H1 (cell line): ENCODE results near the gene GMEB2. TPM values are rescaled to one million over a fixed set of nuclear protein-coding genes. Genes with fewer than 3 reads are reported as not detected.

Source experiments
- CTCF ChIA-PET: fragments of 300-600 bp; sonication (Branson Sonifier 250); formaldehyde crosslinking; loops from one replicate; lab custom pipeline; 2021; ENCODE audit not compliant: partially characterized antibody; lab: Charles Lee
- POLR2A ChIA-PET: fragments of 300-600 bp; sonication (Branson Sonifier 250); formaldehyde crosslinking; loops from one replicate; lab custom pipeline; 2021; ENCODE audit warnings: inconsistent platforms; ENCODE audit not compliant: partially characterized antibody; lab: Charles Lee
- DNase-seq, 2 experiments: peaks; one replicate each; pipeline versions ENCODE4 v3.0.0 to v3.0.0-alpha.2; 2010 to 2022; ENCODE audit warnings: low spot score in 2 of 2, low read depth in 1 of 2, mixed read lengths in 1 of 2
- FAIRE-seq: peaks from 2 replicates; lab custom pipeline; 2011; peaks lifted over from hg19 to GRCh38; lab: Jason Lieb, UNC
- H2AFZ ChIP-seq: 2 replicates; pipeline ENCODE4 v1.8.1; 2012; ENCODE audit warnings: low read length, inconsistent platforms
- H2AK5ac ChIP-seq: 2 replicates; pipeline ENCODE4 v1.6.1; 2013; ENCODE audit warnings: low read depth, low read length
- H2BK120ac ChIP-seq: replicated peaks from 2 replicates; pipeline ENCODE3; 2013; ENCODE audit warnings: low read depth, low read length, inconsistent platforms
- H2BK12ac ChIP-seq: 2 replicates; pipeline ENCODE4 v1.6.1; 2013; ENCODE audit warnings: low read depth, low read length
- H2BK15ac ChIP-seq: 2 replicates; pipeline ENCODE4 v1.6.1; 2013; ENCODE audit warnings: low read length
- H2BK20ac ChIP-seq: 2 replicates; pipeline ENCODE4 v1.6.1; 2013; ENCODE audit warnings: low read length
- H2BK5ac ChIP-seq: 2 replicates; pipeline ENCODE4 v1.6.1; 2013; ENCODE audit warnings: low read depth, low read length
- H3K14ac ChIP-seq: 2 replicates; pipeline ENCODE4 v1.6.1; 2013; ENCODE audit warnings: inconsistent platforms; ENCODE audit not compliant: insufficient read length
- H3K18ac ChIP-seq: 2 replicates; pipeline ENCODE4 v1.6.1; 2013; ENCODE audit warnings: low read length; ENCODE audit errors: extremely low read depth
- H3K23ac ChIP-seq: 2 replicates; pipeline ENCODE4 v1.6.1; 2013; ENCODE audit warnings: inconsistent platforms; ENCODE audit not compliant: insufficient read length
- H3K23me2 ChIP-seq: 2 replicates; pipeline ENCODE4 v1.6.1; 2013; ENCODE audit warnings: low read depth, low read length
- H3K27ac ChIP-seq: 2 replicates; pipeline ENCODE4 v1.6.1; 2011; ENCODE audit warnings: low read depth, low read length, inconsistent platforms
- H3K27me3 ChIP-seq, 4 experiments: replicated peaks in 1 of 4; 1 replicate in 1 of 4; 2 replicates in 3 of 4; pipeline versions ENCODE4 v1.6.1 to v1.8.1; 2011 to 2013; ENCODE audit warnings: low read length in 3 of 4, mild to moderate bottlenecking in 3 of 4, inconsistent platforms in 2 of 4, mixed read lengths in 2 of 4, moderate library complexity in 1 of 4; ENCODE audit not compliant: control insufficient read depth in 3 of 4, insufficient read depth in 3 of 4; ENCODE audit errors: extremely low read depth in 1 of 4
- H3K36me3 ChIP-seq, 4 experiments: 2 replicates each; pipeline versions ENCODE4 v1.6.1 to v1.8.1; 2011 to 2013; ENCODE audit warnings: mild to moderate bottlenecking in 4 of 4, low read length in 3 of 4, moderate library complexity in 2 of 4, control low read depth in 1 of 4, inconsistent platforms in 1 of 4; ENCODE audit not compliant: insufficient read depth in 4 of 4, control insufficient read depth in 2 of 4
- H3K4ac ChIP-seq: replicated peaks from 2 replicates; pipeline ENCODE3; 2013; ENCODE audit warnings: low read length, low read depth, mixed read lengths, inconsistent platforms; ENCODE audit not compliant: insufficient read length
- H3K4me1 ChIP-seq, 4 experiments: replicated peaks in 1 of 4; 1 replicate in 1 of 4; 2 replicates in 3 of 4; pipeline versions ENCODE4 v1.6.1 to v1.8.1; 2011 to 2013; ENCODE audit warnings: low read length in 3 of 4, inconsistent platforms in 2 of 4, mixed read lengths in 1 of 4; ENCODE audit not compliant: insufficient read depth in 4 of 4, control insufficient read depth in 3 of 4
- H3K4me2 ChIP-seq, 2 experiments: 2 replicates each; pipeline versions ENCODE4 v1.6.1 to v1.8.1; 2011 to 2013; ENCODE audit warnings: low read depth in 2 of 2, low read length in 2 of 2, control low read depth in 1 of 2, inconsistent platforms in 1 of 2, mild to moderate bottlenecking in 1 of 2; ENCODE audit not compliant: insufficient read depth in 1 of 2
- H3K4me3 ChIP-seq, 4 experiments: fragments of 200-600, 300-600 bp in 1 of 4; sonication (generic), shearing (Covaris generic), sonication (Bioruptor Twin) in 1 of 4; 2 replicates each; pipeline versions ENCODE4 v1.5.1 to v1.8.1; 2011 to 2016; ENCODE audit warnings: low read length in 4 of 4, low read depth in 3 of 4, control low read depth in 2 of 4, inconsistent platforms in 2 of 4, mild to moderate bottlenecking in 2 of 4, mixed read lengths in 1 of 4, moderate library complexity in 1 of 4; ENCODE audit not compliant: insufficient read depth in 2 of 4; ENCODE audit errors: extremely low read depth in 1 of 4
- H3K56ac ChIP-seq: replicated peaks from 2 replicates; pipeline ENCODE3; 2013; ENCODE audit warnings: low read depth, mild to moderate bottlenecking, mixed read lengths, low read length, inconsistent platforms; ENCODE audit not compliant: insufficient read length
- H3K79me1 ChIP-seq: 2 replicates; pipeline ENCODE4 v1.6.1; 2013; ENCODE audit warnings: low read depth, low read length, control low read depth
- H3K79me2 ChIP-seq, 2 experiments: 2 replicates each; pipeline versions ENCODE4 v1.6.1 to v1.8.1; 2012 to 2013; ENCODE audit warnings: low read length in 2 of 2, mild to moderate bottlenecking in 2 of 2, inconsistent platforms in 1 of 2; ENCODE audit not compliant: insufficient read depth in 2 of 2, control insufficient read depth in 1 of 2
- H3K9ac ChIP-seq, 4 experiments: replicated peaks in 1 of 4; 1 replicate in 1 of 4; 2 replicates in 3 of 4; pipeline versions ENCODE4 v1.6.1 to v1.8.1; 2011 to 2013; ENCODE audit warnings: low read depth in 3 of 4, low read length in 3 of 4, control low read depth in 2 of 4, mild to moderate bottlenecking in 2 of 4, moderate library complexity in 2 of 4, inconsistent platforms in 1 of 4; ENCODE audit errors: extremely low read depth in 1 of 4
- H3K9me3 ChIP-seq, 2 experiments: 2 replicates each; pipeline versions ENCODE4 v1.6.1 to v1.8.1; 2012 to 2013; ENCODE audit warnings: mild to moderate bottlenecking in 2 of 2, moderate library complexity in 2 of 2, control low read depth in 1 of 2, inconsistent platforms in 1 of 2, low read depth in 1 of 2, low read length in 1 of 2, mixed read lengths in 1 of 2; ENCODE audit not compliant: insufficient read depth in 2 of 2
- H4K20me1 ChIP-seq, 2 experiments: replicated peaks in 1 of 2; 2 replicates each; pipeline versions ENCODE3 to v1.8.1; 2011 to 2013; ENCODE audit warnings: inconsistent platforms in 2 of 2, low read length in 2 of 2, mild to moderate bottlenecking in 1 of 2; ENCODE audit not compliant: insufficient read depth in 2 of 2, control insufficient read depth in 1 of 2
- H4K5ac ChIP-seq: 2 replicates; pipeline ENCODE4 v1.6.1; 2013; ENCODE audit warnings: low read length, low read depth, mixed read lengths, inconsistent platforms; ENCODE audit not compliant: insufficient read length
- H4K8ac ChIP-seq: 2 replicates; pipeline ENCODE4 v1.8.0; 2013; ENCODE audit warnings: mild to moderate bottlenecking, moderate library complexity, low read length, inconsistent platforms; ENCODE audit not compliant: insufficient read depth; ENCODE audit errors: extremely low read depth
- H4K91ac ChIP-seq: replicated peaks from 2 replicates; pipeline ENCODE3; 2013; ENCODE audit warnings: low read length, mixed read lengths, inconsistent platforms; ENCODE audit not compliant: insufficient read length
- CBX5 ChIP-seq: fragments of 300-800, 300-1000 bp; sonication (generic); IDR thresholded peaks from 2 replicates; pipeline ENCODE4 v1.7.1; 2016; ENCODE audit warnings: antibody characterized with exemption, low read length, low read depth
- CREB1 ChIP-seq: IDR thresholded peaks from 2 replicates; pipeline ENCODE4 v1.6.1; 2012; ENCODE audit warnings: inconsistent platforms
- EGR1 ChIP-seq: IDR thresholded peaks from 2 replicates; pipeline ENCODE4 v1.6.1; 2011; ENCODE audit warnings: low read depth, low read length, borderline replicate concordance
- KDM5A ChIP-seq: fragments of 200-600 bp; IDR thresholded peaks from 2 replicates; pipeline ENCODE4 v1.7.1; 2012; ENCODE audit warnings: mild to moderate bottlenecking, low read length, inconsistent platforms, mixed read lengths
- NANOG ChIP-seq: IDR thresholded peaks from 2 replicates; pipeline ENCODE4 v1.6.1; 2011; ENCODE audit warnings: low read length, low read depth, mild to moderate bottlenecking, inconsistent platforms; ENCODE audit not compliant: insufficient read depth, poor library complexity, severe bottlenecking
- RAD21 ChIP-seq, 2 experiments: IDR thresholded peaks in 1 of 2; conservative IDR thresholded peaks in 1 of 2; 2 replicates each; pipeline ENCODE4 v1.6.1; 2011; ENCODE audit warnings: low read depth in 2 of 2, low read length in 2 of 2, improper control_type of control experiment in 1 of 2, inconsistent platforms in 1 of 2, mild to moderate bottlenecking in 1 of 2, moderate library complexity in 1 of 2
- TEAD4 ChIP-seq: IDR thresholded peaks from 2 replicates; pipeline ENCODE4 v1.6.1; 2012; ENCODE audit warnings: low read depth, low read length, inconsistent platforms, mixed read lengths
- USF2 ChIP-seq: IDR thresholded peaks from 2 replicates; pipeline ENCODE4 v1.6.1; 2011; ENCODE audit warnings: low read length, improper control_type of control experiment
- WGBS, 2 experiments: shearing (Covaris generic) in 1 of 2; methylation state at CpG; one replicate each; pipeline versions ENCODE4 v1.1.6 to v1.1.7; 2013 to 2015; ENCODE audit warnings: low lambda C conversion rate in 2 of 2, mixed read lengths in 2 of 2, inconsistent platforms in 1 of 2, low coverage in 1 of 2, missing lambda C conversion rate in 1 of 2; ENCODE audit not compliant: insufficient replicate concordance in 2 of 2, insufficient coverage in 1 of 2, insufficient read length in 1 of 2; ENCODE audit errors: extremely low coverage in 1 of 2, missing lambda C conversion rate in 1 of 2; 5-methylcytosine and 5-hydroxymethylcytosine counted together
- polyA plus RNA-seq, 7 experiments: library from polyadenylated mRNA; depleted of rRNA in 3 of 7; stranded (reverse) in 5 of 7; unstranded in 2 of 7; fragments of >200 nt in 5 of 7; fragments of 200-250 nt in 2 of 7; gene quantifications; 1 replicate in 5 of 7; 2 replicates in 1 of 7; 4 replicates in 1 of 7; pipeline versions ENCODE4 v1.2.1 to v1.2.3, GENCODE V29; 2011 to 2013; ENCODE audit warnings: missing spikeins in 2 of 7, mixed read lengths in 2 of 7
- total RNA-seq: library from RNA; stranded (reverse); fragmentation: NEBNext Ultra II Directional; extraction: Animal tissue kit (Norgen Biotek cat#: 25700); gene quantifications from 2 replicates; pipeline ENCODE4 v1.2.1, GENCODE V29; 2021
- TF ChIP-seq, protein P1 (sequence below): IDR thresholded peaks from 2 replicates; pipeline ENCODE4 v1.6.1; 2012; ENCODE audit warnings: inconsistent platforms
- TF ChIP-seq, protein P2 (sequence below): IDR thresholded peaks from 2 replicates; pipeline ENCODE4 v1.6.1; 2012; ENCODE audit warnings: inconsistent platforms

Gene GMEB2
- total and polyA plus RNA-seq, 2 of the 8 experiments (the other 6 are each of a cell fraction or from before 2014, with no cell fraction given), result 12.9 to 14.2 TPM

GRCh38 chr20:63566395-63567135 is 60.3 kb downstream of the GMEB2 start:
- 92% methylated on average over 42 of the region's 46 CpGs; no CpG with 5 or more reads in 1 of the 2 experiments for WGBS, 2 experiments
- H3K79me2 ChIP-seq, result no peaks in the 10 kb centered on the region
- TF ChIP-seq CBX5 (no peak), NANOG (no peak), CREB1 (no peak), KDM5A (no peak), RAD21 (IDR thresholded peaks at IDR 0.05 in 1 of 2, conservative IDR thresholded peaks at IDR 0.05 in 1 of 2; ENCODE audit: low read depth in 2 of 2, low read length in 2 of 2) (no peak), EGR1 (no peak), TEAD4 (no peak), USF2 (no peak)
- TF ChIP-seq, protein P1, sequence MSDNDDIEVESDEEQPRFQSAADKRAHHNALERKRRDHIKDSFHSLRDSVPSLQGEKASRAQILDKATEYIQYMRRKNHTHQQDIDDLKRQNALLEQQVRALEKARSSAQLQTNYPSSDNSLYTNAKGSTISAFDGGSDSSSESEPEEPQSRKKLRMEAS, result no peak
- TF ChIP-seq, protein P2, sequence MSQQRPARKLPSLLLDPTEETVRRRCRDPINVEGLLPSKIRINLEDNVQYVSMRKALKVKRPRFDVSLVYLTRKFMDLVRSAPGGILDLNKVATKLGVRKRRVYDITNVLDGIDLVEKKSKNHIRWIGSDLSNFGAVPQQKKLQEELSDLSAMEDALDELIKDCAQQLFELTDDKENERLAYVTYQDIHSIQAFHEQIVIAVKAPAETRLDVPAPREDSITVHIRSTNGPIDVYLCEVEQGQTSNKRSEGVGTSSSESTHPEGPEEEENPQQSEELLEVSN, result no peak

More at GRCh38 chr20:63566395-63567135, 60.3 kb downstream of the GMEB2 start:
- no peak overlapping the region for H2AFZ ChIP-seq
- H3K4me1 ChIP-seq, result no peaks in the 10 kb centered on the region
- no peak overlapping the region for H3K56ac ChIP-seq
- H4K8ac ChIP-seq, result no peak overlapping the region
- no peak overlapping the region for H4K91ac ChIP-seq
- no peak overlapping the region for H3K4me3 ChIP-seq
- no peak overlapping the region for H2BK120ac ChIP-seq
- no peak overlapping the region for H3K18ac ChIP-seq
- no peak overlapping the region for H2AK5ac ChIP-seq
- H3K23ac ChIP-seq, result no peak overlapping the region
- H3K4me2 ChIP-seq, result no peak overlapping the region
- no peaks in the 10 kb centered on the region for H3K79me1 ChIP-seq
- no peaks in the 10 kb centered on the region for H3K9me3 ChIP-seq
- H2BK20ac ChIP-seq, result no peak overlapping the region
- ChIA-PET CTCF (interaction anchor here (0.6 to 1.5 kb wide), 4 partner anchors 9 to 136 kb away, joined by 3 to 4 read pairs (median 3); no protein-coding TSS in a partner anchor), POLR2A (interaction anchor here (1.0 to 3.4 kb wide), 5 partner anchors 8 to 45 kb away, joined by 3 to 12 read pairs (median 4); partner anchors contain the start of gene HELZ2)
- H3K23me2 ChIP-seq, result no peaks in the 10 kb centered on the region
- DNase-seq (no peak), FAIRE-seq (no peak)
- H4K20me1 ChIP-seq, result no peaks in the 10 kb centered on the region
- no peak overlapping the region for H2BK5ac ChIP-seq
- no peaks in the 10 kb centered on the region for H3K27me3 ChIP-seq
- H4K5ac ChIP-seq, result no peak overlapping the region
- no peak overlapping the region for H2BK15ac ChIP-seq
- no peak overlapping the region for H3K27ac ChIP-seq
- no peak overlapping the region for H3K4ac ChIP-seq
- H2BK12ac ChIP-seq, result no peak overlapping the region
- no peak overlapping the region for H3K9ac ChIP-seq
- H3K14ac ChIP-seq, result no peak overlapping the region
- no peaks in the 10 kb centered on the region; a peak in 3 of 8 replicates for H3K36me3 ChIP-seq
